NT2/D1 (cell line): Measurements from ENCODE around the gene ABL1.

Experiments used
- SUZ12 ChIP-seq: IDR thresholded peaks from 2 replicates; pipeline ENCODE4 v1.6.1; 2011; ENCODE audit not compliant: insufficient read length, insufficient read depth; ENCODE audit errors: extremely low read depth
- YY1 ChIP-seq: IDR thresholded peaks from 2 replicates; pipeline ENCODE4 v1.6.1; 2011; ENCODE audit not compliant: insufficient read length, insufficient read depth
- ZNF274 ChIP-seq: IDR thresholded peaks from 2 replicates; pipeline ENCODE4 v1.6.1; 2011; ENCODE audit warnings: mild to moderate bottlenecking, low read depth, low read length

- no peak for TF ChIP-seq YY1
- no peak for TF ChIP-seq ZNF274
- no peak for TF ChIP-seq SUZ12
Observed at GRCh38 chr9:130844044-130844451, 9.0 kb downstream of the ABL1 start.
